T-helper 1 cell treated with Interleukin-12 subunit alpha and Interleukin-12 subunit beta and Interleukin-4 antibody, amounts not matched to agents 30 ng/mL and 1 ng/mL, for 36 hours (primary cell): ENCODE results near the gene RTN4. TPM values are rescaled to one million over a fixed set of nuclear protein-coding genes. Genes with fewer than 3 reads are reported as not detected.

Source experiments
- intact Hi-C: fragments of 100-400 bp; cut with micrococcal nuclease; formaldehyde crosslinking; loops from one replicate; pipeline ENCODE4 v1.15.1; 2024
- total RNA-seq: library from RNA; stranded (reverse); gene quantifications from 2 replicates; pipeline ENCODE4 v1.2.3, GENCODE V29; 2022

Gene RTN4
- total RNA-seq, 1 donor from 2014 or later = 71.3 TPM

GRCh38 chr2:54975598-54976492, 74.4 kb downstream of the RTN4 start:
- intact Hi-C loops = no loop called here

GRCh38 chr2:54975175-54975574, 75.1 kb downstream of the RTN4 start:
- intact Hi-C loops = no loop called here

GRCh38 chr2:54969940-54970338, 80.3 kb downstream of the RTN4 start:
- intact Hi-C loops = no loop called here

- intact Hi-C loops = no loop called here
Observed at GRCh38 chr2:54969295-54969939, 80.8 kb downstream of the RTN4 start.

- intact Hi-C loops = no loop called here
Observed at GRCh38 chr2:54968561-54969218, 81.6 kb downstream of the RTN4 start.

GRCh38 chr2:54967759-54968365, 82.4 kb downstream of the RTN4 start:
- intact Hi-C loops = no loop called here

- intact Hi-C loops = no loop called here
Observed at GRCh38 chr2:54967269-54967668, 83.0 kb downstream of the RTN4 start.

- intact Hi-C loops = no loop called here
Observed at GRCh38 chr2:54966837-54967236, 83.4 kb downstream of the RTN4 start.

- intact Hi-C loops = no loop called here
Observed at GRCh38 chr2:54966165-54966832, 84.0 kb downstream of the RTN4 start.

- intact Hi-C loops = loop anchor here (2.0 kb wide), 1 partner anchor 39 kb away; no protein-coding TSS in a partner anchor
Observed at GRCh38 chr2:54965425-54965824, 84.8 kb downstream of the RTN4 start.

- intact Hi-C loops = loop anchor here (2.0 kb wide), 1 partner anchor 40 kb away; no protein-coding TSS in a partner anchor
Observed at GRCh38 chr2:54964816-54965215, 85.4 kb downstream of the RTN4 start.

GRCh38 chr2:54964271-54964670, 86.0 kb downstream of the RTN4 start:
- intact Hi-C loops = loop anchor here (2.0 kb wide), 1 partner anchor 41 kb away; no protein-coding TSS in a partner anchor

GRCh38 chr2:54963476-54963875, 86.8 kb downstream of the RTN4 start:
- intact Hi-C loops = no loop called here

GRCh38 chr2:54962935-54963440, 87.3 kb downstream of the RTN4 start:
- intact Hi-C loops = no loop called here

- intact Hi-C loops = no loop called here
Observed at GRCh38 chr2:54962511-54962910, 87.7 kb downstream of the RTN4 start.

GRCh38 chr2:54960164-54960563, 90.1 kb downstream of the RTN4 start:
- intact Hi-C loops = no loop called here

- intact Hi-C loops = no loop called here
Observed at GRCh38 chr2:54958717-54959371, 91.4 kb downstream of the RTN4 start.

- intact Hi-C loops = no loop called here
Observed at GRCh38 chr2:54957321-54957999, 92.8 kb downstream of the RTN4 start.

- intact Hi-C loops = no loop called here
Observed at GRCh38 chr2:54956111-54956627, 94.1 kb downstream of the RTN4 start.
